GM18517 (cell line): ENCODE measurements around the gene DCLK1.

Experiments used
- ATAC-seq: cut with Tn5 transposase; IDR thresholded peaks from one replicate; pipeline ENCODE4 v1.9.1; 2021; ENCODE audit warnings: mild to moderate bottlenecking, moderate library complexity; ENCODE audit not compliant: unreplicated experiment

Gene DCLK1

DNA sequence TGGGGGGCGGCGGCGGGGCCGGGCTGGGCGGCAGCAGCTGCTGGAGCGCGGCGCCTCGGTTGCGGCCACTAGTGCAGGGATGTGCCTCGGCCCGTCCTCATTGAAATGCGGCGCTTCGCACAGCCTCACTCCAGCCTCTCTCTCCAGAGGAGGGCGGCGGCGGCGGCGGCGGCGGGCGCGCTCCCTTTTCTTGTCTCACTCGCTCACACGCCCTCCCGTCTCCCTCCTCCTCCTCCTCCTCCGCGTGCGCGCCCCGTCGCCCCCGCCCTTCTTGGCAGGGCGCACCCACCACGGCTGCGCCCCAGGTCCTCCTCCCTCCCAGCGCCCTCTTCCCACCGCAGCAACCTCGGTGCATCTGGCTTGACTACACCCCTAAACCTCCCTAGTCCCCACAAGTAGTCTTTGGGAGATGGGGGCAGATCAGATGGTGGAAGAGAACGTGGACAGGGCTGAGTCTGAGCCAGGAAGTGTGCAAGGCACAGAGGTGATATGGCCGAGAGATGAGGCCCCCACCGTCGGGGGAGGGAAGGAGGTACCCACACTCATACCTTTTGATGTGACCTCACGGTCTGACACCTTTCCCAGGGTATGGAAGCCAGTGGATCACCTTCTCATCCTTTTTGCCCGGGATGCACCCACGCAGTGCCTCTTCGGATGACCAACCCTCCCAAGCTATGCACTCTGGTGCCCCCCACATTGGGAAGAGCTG lies at the start of gene DCLK1:
Gene DCLK1, minus strand, starts transcription at position 161 of the 709 bp plus-strand sequence.
- ATAC-seq, result no peak

DNA sequence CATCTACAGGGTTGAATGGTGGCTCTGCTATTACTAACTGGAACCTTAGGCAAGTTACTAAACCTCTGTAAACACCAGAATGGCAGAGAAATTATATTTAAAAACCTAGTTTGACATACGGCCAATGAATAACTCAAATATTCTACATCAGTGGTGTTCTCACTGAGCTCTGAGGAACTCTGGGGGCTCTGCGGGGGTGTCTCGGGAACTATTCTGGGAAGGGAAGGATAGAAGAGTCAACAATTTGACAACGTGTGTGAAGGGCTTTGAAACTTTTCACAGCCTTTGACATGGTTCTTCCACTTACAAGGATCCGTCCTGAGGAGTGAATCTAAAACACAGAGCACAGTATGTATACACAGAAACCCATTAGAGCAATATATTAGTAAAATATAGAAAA lies 44.4 kb upstream of the DCLK1 start:
- ATAC-seq, result no peak

DNA sequence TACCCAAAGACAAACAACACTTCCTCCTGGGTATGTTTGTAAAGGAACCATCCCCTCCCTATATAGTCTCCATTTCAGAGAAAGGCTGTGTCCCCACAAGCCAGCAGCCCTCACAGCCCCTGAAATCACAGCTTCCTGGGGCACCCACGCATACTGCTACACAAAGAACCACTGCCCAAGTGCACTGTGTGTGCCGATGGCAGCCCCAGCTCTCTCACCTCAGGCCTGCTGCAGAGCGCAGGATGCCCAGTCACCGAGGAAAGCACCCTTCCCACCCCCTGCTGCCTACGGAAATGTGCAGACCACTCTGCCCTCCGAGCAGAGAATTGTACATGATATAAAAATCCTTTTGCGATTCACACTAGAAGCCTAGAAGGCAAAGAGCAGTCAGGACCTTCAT lies 43.7 kb upstream of the DCLK1 start:
- no peak for ATAC-seq

DNA sequence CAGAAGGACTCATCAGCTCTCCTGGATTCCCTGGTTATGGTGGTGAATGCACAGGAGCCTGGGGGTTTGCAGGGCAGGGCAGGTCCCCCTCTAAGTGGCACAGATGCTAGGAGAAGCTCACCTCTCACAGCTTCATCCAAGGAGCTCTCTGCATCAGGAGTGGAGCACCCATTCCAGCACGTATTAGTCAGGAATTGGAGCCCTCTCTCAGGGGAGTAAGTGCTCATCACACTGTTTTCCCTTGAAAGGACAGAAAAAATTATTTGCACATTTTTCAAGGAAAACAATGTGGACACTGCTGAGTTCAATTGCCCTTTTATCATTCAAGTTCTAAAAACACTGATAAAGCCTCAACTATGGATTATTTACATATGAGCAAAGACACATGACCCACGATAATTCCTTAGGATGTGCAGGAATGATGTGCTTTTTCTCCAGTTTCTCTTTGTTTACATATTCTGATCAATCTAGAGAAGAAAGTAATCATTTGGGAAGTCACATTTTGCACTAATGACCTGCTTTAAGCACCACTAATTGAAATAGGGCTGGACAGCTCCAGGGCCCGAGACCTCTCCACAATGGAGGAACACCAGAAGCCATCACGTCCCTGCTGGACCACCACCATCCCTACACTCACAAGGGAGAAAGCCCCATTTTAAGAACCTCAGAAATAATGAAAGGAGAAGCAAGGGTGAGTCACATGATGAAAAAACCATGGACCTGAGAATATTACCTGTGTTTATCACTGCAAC lies 42.6 kb upstream of the DCLK1 start:
- ATAC-seq, result no peak

DNA sequence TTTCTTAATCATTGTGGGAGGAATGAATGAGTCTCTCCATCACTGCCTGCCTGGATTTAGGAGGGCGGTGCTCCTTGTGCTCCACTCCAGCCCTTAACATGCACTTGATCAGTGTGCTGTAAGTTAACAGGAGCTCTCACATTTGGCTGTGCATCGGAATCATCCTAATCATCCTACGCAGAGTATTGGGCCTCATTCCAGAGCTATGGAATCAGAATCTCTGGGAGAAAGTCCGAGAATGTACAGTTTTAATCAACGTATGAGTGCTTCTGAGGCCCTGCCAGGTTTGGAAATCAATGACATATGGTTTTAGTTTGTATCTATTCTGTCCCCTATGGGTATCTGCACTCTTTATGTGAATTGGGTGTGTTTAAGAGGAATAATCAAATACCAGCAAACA lies 34.9 kb upstream of the DCLK1 start:
- ATAC-seq, result no peak

DNA sequence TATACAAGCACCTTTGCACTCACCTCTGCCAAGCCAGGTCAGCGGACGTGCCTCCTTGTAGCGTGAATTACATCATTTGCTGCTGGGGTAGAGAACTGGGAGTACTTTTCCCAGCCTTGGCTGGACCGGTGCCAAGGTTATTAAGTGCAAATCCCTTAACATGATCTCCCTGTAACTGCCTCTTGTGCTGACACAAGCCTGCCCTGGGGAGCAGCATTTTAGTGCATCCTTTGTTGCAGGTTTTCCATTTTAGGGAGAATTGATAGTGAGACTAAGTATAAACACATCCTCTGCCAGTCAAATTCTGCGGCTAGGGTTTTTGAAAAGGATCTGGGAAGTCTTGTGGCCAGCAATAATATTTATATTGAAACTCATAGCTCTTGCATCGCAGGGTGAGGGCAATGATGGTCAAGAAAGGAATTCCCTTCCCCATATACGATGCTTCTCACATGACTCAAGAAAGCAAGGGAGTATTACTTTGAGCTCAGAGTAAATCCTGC lies 32.7 kb upstream of the DCLK1 start:
- ATAC-seq, result no peak

DNA sequence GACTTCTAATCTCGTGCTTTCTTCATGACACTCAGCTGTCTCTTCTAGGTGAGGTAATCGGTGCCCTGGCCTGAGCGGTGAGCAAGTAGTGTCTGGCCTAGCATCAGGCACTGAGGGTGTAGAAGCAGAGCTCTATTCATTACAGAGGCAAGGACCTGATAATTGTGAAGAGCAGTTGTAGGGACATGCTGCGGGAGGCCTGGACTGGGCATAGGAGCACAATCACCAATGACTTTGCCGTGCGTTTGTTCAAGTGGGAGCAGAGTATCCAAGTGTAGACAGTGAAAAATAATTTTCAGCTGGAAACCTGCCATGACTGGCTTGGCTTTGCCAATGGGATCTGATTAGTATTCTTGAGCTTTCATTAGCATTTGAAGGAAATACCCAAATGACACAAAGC lies 32.1 kb upstream of the DCLK1 start:
- ATAC-seq, result no peak

DNA sequence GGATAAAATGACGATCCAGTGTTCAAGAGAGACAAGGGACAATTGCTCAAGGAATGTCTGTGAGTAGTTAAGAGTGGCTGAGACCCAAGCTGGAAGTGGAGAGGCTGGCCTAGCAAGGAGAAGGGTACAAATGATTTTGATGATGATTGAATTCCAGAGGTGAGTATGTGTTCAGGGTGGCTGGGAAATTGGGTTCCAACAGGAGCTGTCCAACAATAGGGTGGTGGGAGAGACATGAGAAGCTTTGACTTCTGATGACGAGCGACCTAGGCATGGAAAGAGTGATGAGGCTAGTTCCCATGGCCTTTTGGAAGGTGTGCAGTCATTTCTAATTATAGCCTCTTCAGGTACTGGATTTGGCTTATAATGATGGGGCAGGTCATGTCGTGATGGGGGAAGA lies 29.1 kb upstream of the DCLK1 start:
- no peak for ATAC-seq

DNA sequence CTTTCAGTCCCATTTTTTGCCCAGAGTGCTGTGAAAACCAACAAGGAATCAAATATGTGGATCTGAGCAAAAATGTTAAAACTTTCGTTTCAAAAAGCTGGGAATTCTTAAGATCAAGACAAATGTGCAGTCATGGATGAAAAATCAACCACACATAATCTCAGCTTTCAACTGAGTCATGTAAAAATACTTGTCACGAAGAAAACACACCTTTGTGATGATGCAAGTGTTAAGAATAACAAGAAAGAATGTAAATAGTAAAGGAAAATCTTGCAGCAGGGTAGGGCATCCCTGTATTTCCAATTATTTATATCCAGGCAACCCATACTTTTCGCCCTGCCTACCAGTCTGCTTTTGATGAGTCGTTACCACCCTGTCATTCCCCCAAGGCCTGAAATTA lies 27.4 kb upstream of the DCLK1 start:
- ATAC-seq, result no peak

DNA sequence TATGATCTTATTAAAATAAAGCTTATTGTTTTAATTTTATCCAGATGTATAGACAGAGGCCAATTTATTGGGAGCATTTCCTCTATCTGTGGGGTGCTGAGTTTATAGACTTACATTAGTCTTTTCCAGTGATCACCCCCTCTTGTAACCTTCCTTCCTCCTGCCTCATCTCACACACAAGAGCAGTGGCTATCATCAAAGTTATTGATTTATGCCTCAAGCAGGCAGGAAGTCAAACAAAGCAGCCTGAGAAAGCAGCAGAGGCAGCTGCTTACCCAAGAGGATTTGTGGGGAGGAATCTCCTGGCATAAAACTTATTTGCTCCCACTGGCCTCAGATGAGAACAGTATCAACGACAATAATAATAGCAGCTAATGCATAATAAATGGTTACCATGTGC lies 26.3 kb upstream of the DCLK1 start:
- ATAC-seq, result no peak

DNA sequence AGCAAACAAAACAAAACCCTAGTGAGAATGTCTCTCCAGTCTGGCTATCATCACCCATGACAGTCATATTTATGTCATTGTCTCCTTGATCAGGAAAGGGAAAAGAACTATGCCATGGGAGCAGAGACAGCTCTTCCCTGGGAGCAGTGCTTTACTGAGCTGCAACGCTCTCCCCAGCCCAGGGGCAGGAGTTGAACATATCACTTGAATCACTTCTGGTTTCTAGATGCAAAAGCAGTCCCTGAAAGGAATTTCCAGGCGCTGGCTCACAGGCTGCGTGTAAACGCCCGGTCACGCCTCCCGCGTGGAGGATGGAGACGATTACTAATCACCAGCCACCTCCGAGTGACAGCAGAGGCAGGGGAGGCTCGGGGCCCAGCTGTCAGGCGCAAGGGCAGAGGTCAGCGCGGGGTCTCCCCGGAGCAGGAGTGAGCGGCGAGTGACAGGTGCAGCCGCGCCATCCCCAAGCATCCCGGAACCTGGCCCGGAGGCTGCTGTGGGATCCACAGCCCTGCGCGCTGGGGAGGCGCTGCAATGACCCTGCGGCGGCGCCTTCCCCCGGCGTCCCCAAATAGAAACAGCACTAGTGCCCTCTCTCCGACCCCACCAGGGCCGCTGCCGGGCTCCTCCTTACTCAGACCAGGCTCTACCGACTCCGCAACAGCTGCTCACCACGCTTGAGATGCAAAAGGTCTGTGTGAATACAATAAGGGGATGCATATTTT lies 23.5 kb upstream of the DCLK1 start:
- ATAC-seq, result no peak

DNA sequence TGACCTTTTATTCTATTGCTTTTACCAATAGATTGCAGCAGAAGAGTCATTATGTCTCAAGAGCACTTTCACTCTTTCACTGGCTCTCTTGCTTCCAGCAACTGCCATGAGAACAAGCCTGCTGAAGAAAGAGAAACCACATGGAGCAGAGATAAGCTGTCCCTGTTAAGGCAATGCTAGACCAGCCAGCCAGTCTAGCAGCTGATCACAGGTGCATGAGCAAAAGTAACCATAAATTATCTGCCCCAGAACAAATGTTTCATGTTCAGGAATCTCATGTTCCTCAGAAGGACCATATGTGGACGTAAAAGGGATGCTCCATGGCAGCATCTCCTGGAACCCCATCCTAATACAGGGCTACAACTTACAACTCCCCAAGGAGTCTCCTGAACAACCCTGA lies 20.4 kb upstream of the DCLK1 start:
- ATAC-seq, result no peak

DNA sequence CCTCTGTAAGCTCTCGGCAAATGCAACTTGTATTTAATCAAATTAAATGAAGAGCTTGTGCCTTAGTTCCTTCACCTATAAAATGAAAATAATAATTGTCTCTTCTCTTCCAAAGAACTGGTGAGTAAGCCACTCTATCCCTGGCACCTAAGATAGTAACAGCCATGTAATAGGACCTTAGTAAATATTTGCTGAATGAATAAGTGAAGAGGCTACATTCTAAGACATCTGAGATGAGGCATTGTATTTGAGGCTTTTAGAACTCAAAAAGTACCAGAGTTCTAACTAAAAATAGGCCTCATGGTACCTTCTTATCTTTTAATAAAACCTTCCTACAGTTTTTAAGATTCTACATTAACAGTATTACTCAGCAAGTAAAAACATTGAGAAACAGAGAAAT lies 17.3 kb upstream of the DCLK1 start:
- no peak for ATAC-seq

DNA sequence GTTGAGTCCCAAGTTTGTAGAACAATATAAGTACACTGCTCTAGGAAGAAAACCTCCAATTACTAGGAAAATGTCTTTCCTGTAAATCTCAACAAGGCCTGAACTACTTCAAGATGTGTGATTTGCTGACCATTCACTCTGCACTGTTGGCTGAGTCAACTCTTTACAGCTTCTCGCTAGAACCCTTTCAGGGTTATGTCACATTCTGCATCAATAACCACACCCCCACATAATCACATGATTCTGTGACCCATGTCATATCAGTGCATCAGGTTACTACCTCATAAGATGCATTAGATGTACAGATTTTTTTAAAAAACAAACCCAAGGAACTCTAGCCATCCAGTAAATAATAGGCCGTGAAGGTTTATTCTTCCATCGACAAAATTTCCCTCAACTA lies 16.1 kb upstream of the DCLK1 start:
- ATAC-seq, result no peak

DNA sequence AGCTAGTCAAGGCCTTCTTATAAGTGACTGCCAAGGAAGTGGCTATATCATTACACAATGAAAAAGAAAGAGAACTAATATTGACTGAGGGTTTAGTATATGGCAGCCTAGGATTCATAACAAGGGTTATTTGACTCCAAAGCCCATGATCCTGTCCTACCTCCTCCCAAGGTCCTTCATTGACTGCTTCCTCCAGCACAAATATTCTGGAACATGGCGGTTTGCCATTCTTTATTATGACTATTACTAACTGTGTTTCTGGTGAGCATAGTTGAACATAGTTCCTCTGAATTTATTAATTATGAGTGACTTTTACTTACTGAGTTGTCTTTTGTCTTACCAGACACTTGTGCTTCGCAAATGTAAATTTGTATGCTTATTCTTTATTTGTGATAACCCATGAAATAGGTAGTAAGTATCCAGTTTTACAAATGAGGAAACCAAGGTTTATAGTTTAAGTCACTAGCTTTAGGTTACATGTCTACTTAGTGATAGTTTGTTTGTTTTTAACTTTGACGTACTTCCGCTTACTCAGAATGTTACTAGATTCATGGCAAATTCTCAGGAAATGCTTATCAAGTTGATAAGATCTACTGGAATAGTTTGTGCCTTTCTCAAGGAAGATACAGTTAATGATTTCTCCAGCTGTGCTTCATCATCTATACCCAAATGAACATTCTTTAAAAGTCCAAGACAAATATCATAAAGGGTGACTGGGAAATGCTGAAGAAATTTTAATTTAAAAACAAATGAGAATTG lies 15.5 kb upstream of the DCLK1 start:
- no peak for ATAC-seq

DNA sequence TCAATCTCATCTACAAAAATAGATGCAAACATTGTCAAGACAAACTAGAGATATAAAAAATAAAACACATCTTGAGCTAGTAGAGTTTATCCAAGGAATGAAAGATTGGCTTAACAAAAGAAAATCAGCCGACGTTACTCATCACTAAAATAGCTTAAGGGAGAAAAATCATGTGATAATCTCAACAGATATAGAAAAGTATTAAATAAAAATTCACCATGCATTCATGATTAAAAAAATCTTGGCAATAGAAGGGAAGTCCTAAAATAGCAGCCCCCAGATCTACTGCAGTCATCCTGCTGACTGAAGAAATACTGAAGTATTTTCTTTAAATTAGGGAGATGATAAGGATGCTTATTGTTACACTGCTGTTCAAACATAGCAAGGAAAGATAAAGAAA lies 12.6 kb upstream of the DCLK1 start:
- ATAC-seq, result no peak

DNA sequence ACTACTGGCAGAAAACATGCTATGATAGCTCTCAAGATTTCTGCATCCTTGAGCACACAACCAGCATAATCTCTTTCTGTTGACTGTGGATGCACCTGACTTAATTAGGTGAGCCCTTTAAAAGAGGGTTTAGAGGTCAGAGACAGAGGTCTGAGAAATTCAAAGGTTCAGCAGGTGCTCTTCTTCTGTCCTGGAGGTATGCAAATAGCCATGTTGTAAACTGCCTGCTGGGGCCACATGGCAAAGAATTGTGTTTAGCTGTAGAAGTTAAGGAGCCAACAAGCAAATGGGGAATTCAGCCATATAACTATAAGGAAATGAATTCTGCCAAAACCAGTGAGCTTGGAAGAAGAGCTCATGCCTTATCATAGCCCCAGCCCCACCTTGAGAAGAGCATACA lies 11.6 kb upstream of the DCLK1 start:
- no peak for ATAC-seq

DNA sequence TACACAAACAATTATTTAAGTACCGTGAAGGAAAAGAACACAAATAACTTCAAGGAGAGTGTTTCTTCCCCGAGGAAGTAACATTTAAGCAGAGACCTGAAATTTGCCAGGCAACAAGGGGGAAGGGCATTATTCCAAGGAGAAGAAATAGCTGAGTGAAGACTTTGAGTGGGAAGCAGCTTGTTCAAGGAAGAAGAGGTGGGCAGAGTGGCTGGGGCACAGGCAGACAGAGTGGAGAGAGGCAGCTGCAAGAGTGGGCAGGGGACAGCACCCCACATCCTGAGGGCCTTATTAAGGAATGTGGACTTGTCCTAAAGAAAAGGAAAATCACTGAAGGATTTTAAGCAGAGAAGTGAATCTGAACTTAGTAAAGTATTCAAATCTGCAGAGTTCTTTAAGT lies 4.7 kb upstream of the DCLK1 start:
- ATAC-seq, result no peak

DNA sequence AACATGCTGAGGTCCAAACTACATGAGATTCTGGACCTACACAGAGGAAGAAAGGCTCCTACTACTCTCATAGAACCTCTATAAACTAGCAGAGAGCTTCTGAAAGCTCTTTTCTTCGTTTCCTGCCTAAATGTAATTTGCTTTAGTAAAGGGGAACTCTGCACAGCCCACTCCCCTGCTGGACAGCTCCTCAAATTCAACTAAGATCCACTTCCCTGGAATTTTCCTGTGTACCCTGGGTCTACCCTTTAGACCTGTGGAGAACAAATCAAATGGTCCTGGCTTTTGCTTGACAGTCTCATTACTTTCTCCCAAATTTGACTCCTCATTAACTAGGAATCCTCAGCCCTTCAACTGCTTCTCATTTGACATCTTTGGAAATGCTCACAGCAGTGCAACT lies 3.5 kb upstream of the DCLK1 start:
- ATAC-seq, result no peak

DNA sequence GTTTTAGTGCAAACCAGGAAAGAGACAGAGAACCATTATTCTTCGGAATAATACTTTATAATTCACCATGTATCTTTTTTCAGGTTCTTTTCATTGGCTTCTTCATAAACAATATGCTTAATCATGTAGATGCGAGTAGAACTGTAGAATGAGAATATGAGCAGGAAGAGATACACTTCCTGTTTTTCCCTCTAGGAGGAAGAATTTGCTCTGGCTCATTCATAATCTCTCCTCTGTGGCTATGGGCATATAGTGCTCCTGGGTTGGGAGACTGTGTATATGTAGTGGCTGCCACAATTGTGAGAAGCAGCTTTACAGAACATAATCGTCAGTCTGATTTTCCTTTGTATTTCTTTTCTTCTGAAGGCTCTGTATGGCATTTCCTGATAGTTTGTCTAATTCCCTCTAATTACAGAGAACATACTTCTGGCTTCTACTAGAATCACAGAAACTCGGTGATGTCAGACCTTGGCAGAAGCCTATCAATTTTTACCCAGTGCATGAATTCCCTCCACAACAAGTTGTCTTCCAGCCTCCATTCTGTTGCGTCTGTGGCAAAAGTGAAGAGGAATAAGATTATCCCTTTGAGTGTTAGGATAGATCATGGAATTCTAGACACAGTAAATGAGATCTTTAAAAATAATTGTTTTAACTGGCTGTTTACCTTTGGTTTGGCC lies 2.9 kb upstream of the DCLK1 start:
- no peak for ATAC-seq

DNA sequence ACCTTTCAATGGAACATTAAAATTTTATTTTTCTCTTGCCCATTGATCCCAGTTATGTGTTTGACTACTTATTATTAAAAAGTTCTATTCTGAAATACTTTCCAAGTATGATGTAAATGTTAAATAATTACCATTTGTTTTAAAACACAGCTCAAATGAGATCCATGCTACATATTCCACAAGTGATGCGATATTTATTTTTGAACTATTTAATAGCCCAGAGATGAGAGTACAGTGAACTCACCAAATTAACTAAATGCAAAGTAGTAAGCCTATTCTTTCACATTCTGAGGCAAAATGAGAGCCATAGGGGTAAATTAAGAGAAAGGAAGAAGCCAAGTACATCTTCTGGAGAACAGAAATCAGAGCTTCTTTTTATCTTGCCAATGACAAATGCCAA lies 1.2 kb upstream of the DCLK1 start:
- no peak for ATAC-seq
